ENCODE measurements around the gene MTCH1.

Gene MTCH1

DNA sequence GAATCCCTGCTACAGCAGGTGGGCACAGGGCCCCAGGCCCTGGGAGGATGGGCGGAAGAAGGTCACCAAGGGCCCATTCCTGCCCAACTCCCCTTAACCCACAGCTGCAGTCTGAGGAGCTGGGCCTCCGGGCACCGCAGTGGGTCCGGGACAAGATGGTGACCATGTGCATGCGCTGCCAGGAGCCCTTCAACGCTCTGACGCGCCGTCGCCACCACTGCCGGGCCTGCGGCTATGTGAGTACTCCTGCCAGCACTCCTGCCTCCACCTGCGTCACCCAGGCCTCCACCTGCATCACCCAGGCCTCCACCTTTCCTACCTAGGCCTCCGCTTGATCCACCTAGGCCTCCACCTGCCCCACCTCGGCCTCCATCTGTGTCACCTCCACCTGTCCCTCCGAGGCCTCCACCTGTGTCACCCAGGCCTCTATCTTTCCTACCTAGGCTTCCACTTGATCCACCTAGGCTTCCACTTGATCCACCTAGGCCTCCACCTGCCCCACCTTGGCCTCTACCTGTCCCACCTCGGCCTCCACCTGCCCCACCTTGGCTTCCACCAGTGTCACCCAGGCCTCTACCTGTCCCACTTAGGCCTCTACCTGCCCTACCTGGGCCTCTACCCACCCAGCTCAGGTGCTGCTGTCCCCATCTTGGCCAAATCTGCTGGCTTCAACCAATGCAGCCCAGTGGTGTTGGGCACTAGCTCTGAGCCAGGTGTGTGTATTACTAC is 36.3 kb upstream of the MTCH1 start:
- TF ChIP-seq, protein P1, sequence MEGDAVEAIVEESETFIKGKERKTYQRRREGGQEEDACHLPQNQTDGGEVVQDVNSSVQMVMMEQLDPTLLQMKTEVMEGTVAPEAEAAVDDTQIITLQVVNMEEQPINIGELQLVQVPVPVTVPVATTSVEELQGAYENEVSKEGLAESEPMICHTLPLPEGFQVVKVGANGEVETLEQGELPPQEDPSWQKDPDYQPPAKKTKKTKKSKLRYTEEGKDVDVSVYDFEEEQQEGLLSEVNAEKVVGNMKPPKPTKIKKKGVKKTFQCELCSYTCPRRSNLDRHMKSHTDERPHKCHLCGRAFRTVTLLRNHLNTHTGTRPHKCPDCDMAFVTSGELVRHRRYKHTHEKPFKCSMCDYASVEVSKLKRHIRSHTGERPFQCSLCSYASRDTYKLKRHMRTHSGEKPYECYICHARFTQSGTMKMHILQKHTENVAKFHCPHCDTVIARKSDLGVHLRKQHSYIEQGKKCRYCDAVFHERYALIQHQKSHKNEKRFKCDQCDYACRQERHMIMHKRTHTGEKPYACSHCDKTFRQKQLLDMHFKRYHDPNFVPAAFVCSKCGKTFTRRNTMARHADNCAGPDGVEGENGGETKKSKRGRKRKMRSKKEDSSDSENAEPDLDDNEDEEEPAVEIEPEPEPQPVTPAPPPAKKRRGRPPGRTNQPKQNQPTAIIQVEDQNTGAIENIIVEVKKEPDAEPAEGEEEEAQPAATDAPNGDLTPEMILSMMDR (IDR thresholded peaks at IDR 0.05; ENCODE audit: low read depth, low read length) = no peak
- DNase-seq (ENCODE audit: low read depth in 2 of 2) = no peak
- H3K4me3 ChIP-seq (replicated peaks in 1 of 2; ENCODE audit: low read depth in 2 of 2, low read length in 2 of 2) = no peak overlapping the region

DNA sequence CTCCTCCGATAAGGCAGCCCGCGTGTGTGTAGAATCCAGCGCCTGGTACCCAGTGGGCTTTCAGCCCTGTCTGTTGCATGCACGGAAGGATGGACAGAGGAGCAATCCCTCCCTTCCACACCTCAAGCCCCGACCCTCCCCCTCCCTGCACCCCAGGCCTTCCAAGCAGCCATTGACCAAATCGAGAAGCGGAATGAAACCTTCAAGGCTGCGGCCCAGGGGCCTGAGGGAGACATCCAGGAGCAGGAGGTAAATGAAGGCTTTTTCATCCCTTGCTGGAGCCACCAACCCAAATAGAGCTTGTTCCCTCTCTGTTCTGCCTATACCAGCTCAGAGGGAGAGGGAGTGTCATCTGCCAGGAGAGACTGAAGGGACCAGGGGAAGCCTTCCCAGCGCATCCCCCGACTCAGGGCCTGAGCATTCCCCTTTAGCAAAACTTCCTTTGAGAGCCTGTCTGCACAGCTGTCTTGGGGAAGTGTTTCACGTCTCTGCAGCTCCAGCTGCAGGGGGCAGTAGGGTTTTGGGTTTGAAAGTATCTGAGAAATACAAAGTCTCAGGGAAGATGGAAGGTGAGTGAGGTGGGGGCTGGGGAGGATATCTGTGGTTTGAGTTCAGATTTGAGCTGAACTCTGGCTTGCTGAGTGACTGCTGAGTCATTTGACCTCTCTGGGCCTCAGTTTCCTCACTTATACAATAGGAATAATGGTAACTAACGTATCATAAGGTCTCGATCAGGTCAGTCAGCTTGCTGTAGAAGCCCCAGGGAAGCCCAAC is 35.5 kb upstream of the MTCH1 start:
- no peak overlapping the region for H3K4me3 ChIP-seq (replicated peaks in 1 of 2; ENCODE audit: low read depth in 2 of 2, low read length in 2 of 2)
- TF ChIP-seq, protein P1 (IDR thresholded peaks at IDR 0.05; ENCODE audit: low read depth, low read length) = peak; percentile 67
- DNase-seq (ENCODE audit: low read depth in 2 of 2) = peak; percentile 64 to 77

DNA sequence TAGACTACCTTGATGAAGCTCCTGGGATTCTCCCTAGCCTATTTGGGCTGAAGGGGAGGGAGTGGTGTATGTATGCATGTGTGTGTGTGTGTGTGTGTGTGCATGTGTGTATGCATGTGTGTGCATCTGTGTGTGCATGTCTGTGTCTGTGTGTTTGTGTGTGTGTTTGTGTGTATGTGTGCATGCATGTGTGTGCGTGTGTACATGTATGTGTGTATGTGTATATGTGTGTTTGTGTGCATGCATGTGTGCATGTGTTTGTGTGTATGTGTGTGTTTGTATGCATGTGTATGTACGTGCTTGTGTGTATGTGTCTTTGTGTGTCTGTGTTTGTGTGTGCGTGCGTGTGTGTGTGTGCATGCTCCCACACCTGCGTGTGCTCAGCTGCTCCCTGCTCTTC is 34.8 kb upstream of the MTCH1 start:
- no peak for DNase-seq (ENCODE audit: low read depth in 2 of 2)
- TF ChIP-seq, protein P1 (IDR thresholded peaks at IDR 0.05; ENCODE audit: low read depth, low read length) = no peak
- no peak overlapping the region for H3K4me3 ChIP-seq (replicated peaks in 1 of 2; ENCODE audit: low read depth in 2 of 2, low read length in 2 of 2)

DNA sequence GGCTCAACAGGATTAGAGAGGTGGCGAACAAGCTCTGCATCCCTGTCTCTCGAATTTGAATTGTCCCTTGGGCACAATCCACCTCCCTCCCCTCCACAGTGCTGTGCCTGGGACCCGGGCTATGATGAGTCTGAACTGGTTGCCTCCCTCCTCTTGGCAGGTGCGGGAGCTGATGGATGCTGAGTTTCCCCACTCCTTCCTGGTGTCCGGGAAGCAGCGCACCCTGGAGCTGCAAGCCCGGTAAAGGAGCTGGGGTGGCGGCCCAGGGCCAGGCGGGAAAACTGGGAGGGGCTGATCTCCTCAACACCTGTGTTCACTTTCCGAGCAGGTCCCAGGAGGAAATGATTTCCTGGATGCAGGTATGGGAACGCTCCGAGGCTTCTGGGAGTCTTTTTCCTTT is 34.4 kb upstream of the MTCH1 start:
- DNase-seq (ENCODE audit: low read depth in 2 of 2) = no peak
- H3K4me3 ChIP-seq (replicated peaks in 1 of 2; ENCODE audit: low read depth in 2 of 2, low read length in 2 of 2) = no peak overlapping the region
- TF ChIP-seq, protein P1 (IDR thresholded peaks at IDR 0.05; ENCODE audit: low read depth, low read length) = no peak

- no peak for DNase-seq (ENCODE audit: low read depth in 2 of 2)
- no peak overlapping the region for H3K4me3 ChIP-seq (replicated peaks in 1 of 2; ENCODE audit: low read depth in 2 of 2, low read length in 2 of 2)
- TF ChIP-seq, protein P1 (IDR thresholded peaks at IDR 0.05; ENCODE audit: low read depth, low read length) = no peak
These were observed 33.1 kb upstream of the MTCH1 start for GRCh38 chr6:37019065-37019450.

DNA sequence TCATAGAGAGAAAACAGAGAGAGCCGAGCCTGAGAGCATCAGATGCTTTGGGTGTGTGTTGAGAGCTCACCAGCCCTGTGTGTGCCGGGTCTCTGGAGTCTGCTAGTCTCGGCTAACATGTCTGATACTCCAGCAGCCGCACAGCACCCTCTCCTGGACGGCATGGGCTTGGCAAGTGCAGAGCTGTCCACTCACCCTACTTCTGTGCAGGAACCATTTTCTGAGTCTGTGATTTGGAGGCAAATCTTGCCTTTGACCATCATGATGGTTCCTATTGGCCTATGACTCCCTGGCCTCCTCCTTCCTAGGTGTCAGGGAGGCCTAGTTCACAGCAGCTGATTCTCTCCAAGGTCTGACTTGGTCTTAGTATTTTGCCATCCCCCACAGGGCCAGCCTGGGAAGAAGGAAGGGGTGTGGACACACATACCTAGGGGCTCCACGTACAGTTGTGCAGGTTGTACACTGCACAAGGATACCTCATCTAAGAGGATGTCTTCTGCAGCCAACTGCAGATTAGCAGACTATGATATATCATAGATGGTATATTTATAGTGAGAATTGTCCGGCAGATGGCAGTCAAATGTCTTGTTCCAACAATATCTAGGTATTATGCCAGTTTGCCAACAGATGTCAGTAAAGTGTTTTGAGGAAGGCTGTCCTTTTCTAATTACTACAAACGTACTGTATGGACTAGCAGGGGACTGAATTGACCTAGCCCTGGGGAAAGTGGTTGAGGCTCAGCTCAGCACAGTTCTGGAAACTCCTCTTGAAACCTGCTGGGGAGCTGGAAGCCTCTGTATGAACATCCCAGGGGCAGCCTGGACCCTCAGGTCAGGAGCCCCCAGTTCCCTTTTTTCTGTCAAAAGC is 32.4 kb upstream of the MTCH1 start:
- TF ChIP-seq, protein P1 (IDR thresholded peaks at IDR 0.05; ENCODE audit: low read depth, low read length) = peak; percentile 98
- no peak overlapping the region for H3K4me3 ChIP-seq (replicated peaks in 1 of 2; ENCODE audit: low read depth in 2 of 2, low read length in 2 of 2)
- DNase-seq (ENCODE audit: low read depth in 2 of 2) = peak; percentile 90 to 93
